ENCODE data around the gene CRHR2. TPM values are rescaled to one million over a fixed set of nuclear protein-coding genes. Genes with fewer than 3 reads are reported as not detected.

The CRHR2 gene
- total RNA-seq, 2 experiments from 2014 or later, result not detected

- CTCF ChIA-PET, result interaction anchor here (1.6 kb wide), 1 partner anchor 53 kb away, joined by 5 read pairs; no protein-coding TSS in a partner anchor
- Mint-ChIP-seq H3K4me1 (peaks cover 4% of the 10 kb centered on the region), H3K27me3 (peaks cover 22% of the 10 kb centered on the region), H3K4me3 (no peak overlapping the region), H3K27ac (no peak overlapping the region), H3K9me3 (ENCODE audit: low read depth) (no peaks in the 10 kb centered on the region), H3K36me3 (no peaks in the 10 kb centered on the region)
- ATAC-seq, result no peak
- no peak for DNase-seq
These were observed 5.3 kb upstream of the CRHR2 start for GRCh38 chr7:30687604-30688003.

GRCh38 chr7:30684351-30684750 is 2.1 kb upstream of the CRHR2 start:
- H3K9me3 Mint-ChIP-seq (ENCODE audit: low read depth), result no peaks in the 10 kb centered on the region
- ATAC-seq, result no peak
- CTCF ChIA-PET, result interaction anchor here (0.6 to 2.6 kb wide), 3 partner anchors 19 to 1843 kb away, joined by 4 to 24 read pairs (median 4); no protein-coding TSS in a partner anchor
- peaks cover 8% of the 10 kb centered on the region for H3K4me1 Mint-ChIP-seq
- H3K4me3 Mint-ChIP-seq, result no peak overlapping the region
- H3K27ac Mint-ChIP-seq, result no peak overlapping the region
- H3K27me3 Mint-ChIP-seq, result peaks cover 52% of the 10 kb centered on the region
- H3K36me3 Mint-ChIP-seq, result no peaks in the 10 kb centered on the region
- DNase-seq, result no peak

- CTCF ChIA-PET, result interaction anchor here (1.6 to 2.6 kb wide), 2 partner anchors 19 to 57 kb away, joined by 4 to 24 read pairs; no protein-coding TSS in a partner anchor
- peaks cover 8% of the 10 kb centered on the region for H3K4me1 Mint-ChIP-seq
- no peak overlapping the region for H3K27ac Mint-ChIP-seq
- H3K36me3 Mint-ChIP-seq, result no peaks in the 10 kb centered on the region
- H3K27me3 Mint-ChIP-seq, result peaks cover 57% of the 10 kb centered on the region
- no peaks in the 10 kb centered on the region for H3K9me3 Mint-ChIP-seq (ENCODE audit: low read depth)
- no peak overlapping the region for H3K4me3 Mint-ChIP-seq
- DNase-seq, result no peak
- no peak for ATAC-seq
These were observed 1.6 kb upstream of the CRHR2 start for GRCh38 chr7:30683816-30684215.

- no peak overlapping the region for H3K27ac Mint-ChIP-seq
- ATAC-seq, result no peak
- CTCF ChIA-PET, result interaction anchor here (1.2 to 2.6 kb wide), 4 partner anchors 10 to 57 kb away, joined by 4 to 24 read pairs (median 6); no protein-coding TSS in a partner anchor
- no peak overlapping the region for H3K4me3 Mint-ChIP-seq
- peaks cover 62% of the 10 kb centered on the region for H3K27me3 Mint-ChIP-seq
- no peaks in the 10 kb centered on the region for H3K36me3 Mint-ChIP-seq
- no peaks in the 10 kb centered on the region for H3K9me3 Mint-ChIP-seq (ENCODE audit: low read depth)
- no peak for DNase-seq
- H3K4me1 Mint-ChIP-seq, result peaks cover 8% of the 10 kb centered on the region
These were observed 1.1 kb upstream of the CRHR2 start for GRCh38 chr7:30683306-30683705.

GRCh38 chr7:30681815-30682211 is 443 bp downstream of the CRHR2 start:
- Mint-ChIP-seq H3K4me1 (peaks cover 8% of the 10 kb centered on the region), H3K4me3 (no peak overlapping the region), H3K9me3 (ENCODE audit: low read depth) (no peaks in the 10 kb centered on the region), H3K27ac (no peak overlapping the region), H3K27me3 (peaks cover 72% of the 10 kb centered on the region), H3K36me3 (no peaks in the 10 kb centered on the region)
- ATAC-seq, result peak; percentile 17
- no peak for DNase-seq
- CTCF ChIA-PET, result interaction anchor here (0.5 to 2.6 kb wide), 8 partner anchors 9 to 130 kb away, joined by 3 to 24 read pairs (median 3); no protein-coding TSS in a partner anchor

GRCh38 chr7:30681331-30681797 is 892 bp downstream of the CRHR2 start:
- DNase-seq (no peak), ATAC-seq (no peak)
- Mint-ChIP-seq H3K27me3 (peaks cover 72% of the 10 kb centered on the region), H3K4me3 (peak overlapping the region; percentile 24), H3K4me1 (peaks cover 8% of the 10 kb centered on the region), H3K27ac (no peak overlapping the region), H3K36me3 (no peaks in the 10 kb centered on the region), H3K9me3 (ENCODE audit: low read depth) (no peaks in the 10 kb centered on the region)
- CTCF ChIA-PET, result interaction anchor here (1.1 to 1.9 kb wide), 4 partner anchors 10 to 19 kb away, joined by 3 to 7 read pairs (median 4); no protein-coding TSS in a partner anchor

- peaks cover 70% of the 10 kb centered on the region for H3K27me3 Mint-ChIP-seq
- CTCF ChIA-PET, result interaction anchor here (1.4 to 1.9 kb wide), 2 partner anchors 12 to 19 kb away, joined by 3 to 6 read pairs; no protein-coding TSS in a partner anchor
- H3K27ac Mint-ChIP-seq, result no peak overlapping the region
- ATAC-seq (no peak), DNase-seq (no peak)
- H3K36me3 Mint-ChIP-seq, result no peaks in the 10 kb centered on the region
- H3K4me1 Mint-ChIP-seq, result peaks cover 8% of the 10 kb centered on the region
- no peaks in the 10 kb centered on the region for H3K9me3 Mint-ChIP-seq (ENCODE audit: low read depth)
- no peak overlapping the region for H3K4me3 Mint-ChIP-seq
These were observed 2.6 kb downstream of the CRHR2 start for GRCh38 chr7:30679664-30680063.

- H3K4me1 Mint-ChIP-seq, result peaks cover 8% of the 10 kb centered on the region
- no peak for DNase-seq
- no peak overlapping the region for H3K4me3 Mint-ChIP-seq
- no peaks in the 10 kb centered on the region for H3K36me3 Mint-ChIP-seq
- H3K27ac Mint-ChIP-seq, result no peak overlapping the region
- peaks cover 61% of the 10 kb centered on the region for H3K27me3 Mint-ChIP-seq
- ATAC-seq, result no peak
- CTCF ChIA-PET, result no interaction called here
- H3K9me3 Mint-ChIP-seq (ENCODE audit: low read depth), result no peaks in the 10 kb centered on the region
These were observed 3.5 kb downstream of the CRHR2 start for GRCh38 chr7:30678805-30679204.

- peaks cover 26% of the 10 kb centered on the region for H3K27me3 Mint-ChIP-seq
- CTCF ChIA-PET, result no interaction called here
- ATAC-seq, result no peak
These were observed 7.4 kb downstream of the CRHR2 start for GRCh38 chr7:30674876-30675275.

GRCh38 chr7:30674420-30674819 is 7.8 kb downstream of the CRHR2 start:
- CTCF ChIA-PET, result no interaction called here
- Mint-ChIP-seq H3K4me1 (no peaks in the 10 kb centered on the region), H3K36me3 (no peaks in the 10 kb centered on the region), H3K4me3 (no peak overlapping the region), H3K27me3 (peaks cover 21% of the 10 kb centered on the region), H3K27ac (no peak overlapping the region), H3K9me3 (ENCODE audit: low read depth) (no peaks in the 10 kb centered on the region)
- no peak for DNase-seq
- ATAC-seq, result no peak

More at GRCh38 chr7:30674876-30675275, 7.4 kb downstream of the CRHR2 start:
- Mint-ChIP-seq H3K4me3 (no peak overlapping the region), H3K9me3 (ENCODE audit: low read depth) (no peaks in the 10 kb centered on the region), H3K36me3 (no peaks in the 10 kb centered on the region), H3K27ac (no peak overlapping the region), H3K4me1 (no peaks in the 10 kb centered on the region)
- no peak for DNase-seq

- no peak overlapping the region for H3K27ac Mint-ChIP-seq
These were observed 10.3 kb downstream of the CRHR2 start for GRCh38 chr7:30671793-30672465.

GRCh38 chr7:30668102-30668501 is 14.2 kb downstream of the CRHR2 start:
- CTCF ChIA-PET, result interaction anchor here (0.9 kb wide), 1 partner anchor 12 kb away, joined by 3 read pairs; no protein-coding TSS in a partner anchor
- no peaks in the 10 kb centered on the region for H3K27me3 Mint-ChIP-seq
- no peaks in the 10 kb centered on the region for H3K9me3 Mint-ChIP-seq (ENCODE audit: low read depth)

More at GRCh38 chr7:30671793-30672465, 10.3 kb downstream of the CRHR2 start:
- Mint-ChIP-seq H3K9me3 (ENCODE audit: low read depth) (no peaks in the 10 kb centered on the region), H3K36me3 (no peaks in the 10 kb centered on the region), H3K27me3 (peaks cover under 1% of the 10 kb centered on the region), H3K4me1 (no peaks in the 10 kb centered on the region), H3K4me3 (no peak overlapping the region)
- ATAC-seq (peak; percentile 45), DNase-seq (peak; percentile 50)
- CTCF ChIA-PET, result no interaction called here

GRCh38 chr7:30667172-30667571 is 15.1 kb downstream of the CRHR2 start:
- no peak for DNase-seq
- Mint-ChIP-seq H3K27ac (no peak overlapping the region), H3K27me3 (no peaks in the 10 kb centered on the region), H3K4me1 (no peaks in the 10 kb centered on the region), H3K36me3 (no peaks in the 10 kb centered on the region), H3K9me3 (ENCODE audit: low read depth) (no peaks in the 10 kb centered on the region), H3K4me3 (no peak overlapping the region)
- ATAC-seq, result no peak
- CTCF ChIA-PET, result interaction anchor here (0.9 to 1.6 kb wide), 2 partner anchors 13 to 73 kb away, joined by 3 to 4 read pairs; no protein-coding TSS in a partner anchor

More at GRCh38 chr7:30668102-30668501, 14.2 kb downstream of the CRHR2 start:
- Mint-ChIP-seq H3K36me3 (no peaks in the 10 kb centered on the region), H3K4me3 (no peak overlapping the region), H3K27ac (no peak overlapping the region), H3K4me1 (no peaks in the 10 kb centered on the region)
- ATAC-seq, result no peak
- DNase-seq, result no peak

- Mint-ChIP-seq H3K4me3 (no peak overlapping the region), H3K9me3 (ENCODE audit: low read depth) (no peaks in the 10 kb centered on the region), H3K4me1 (no peaks in the 10 kb centered on the region), H3K27ac (no peak overlapping the region), H3K27me3 (no peaks in the 10 kb centered on the region), H3K36me3 (no peaks in the 10 kb centered on the region)
- no peak for ATAC-seq
- CTCF ChIA-PET, result no interaction called here
- DNase-seq, result no peak
These were observed 16.8 kb downstream of the CRHR2 start for GRCh38 chr7:30665449-30665848.

All from activated CD8-positive, alpha-beta memory T cell treated with anti-CD3 and anti-CD28 coated beads, Interleukin-2, amount 10 ng/mL, durations not matched to agents 7 days and 5 days (primary cell).